Fibroblast of lung (primary cell): ENCODE results near the gene ZNF740. TPM values are rescaled to one million over a fixed set of nuclear protein-coding genes. Genes with fewer than 3 reads are reported as not detected.

Experiments
- DNase-seq, 2 donors: peaks; one replicate each; pipeline versions ENCODE4 v3.0.0 to v3.0.0-alpha.2; 2010; ENCODE audit warnings: low read depth in 2 of 2
- H2AFZ ChIP-seq: 2 replicates; pipeline ENCODE4 v1.5.1; 2012; ENCODE audit warnings: low read length, control low read depth, inconsistent platforms
- H3K27ac ChIP-seq: 2 replicates; pipeline ENCODE4 v1.5.1; 2011; ENCODE audit warnings: low read length, control low read depth; ENCODE audit not compliant: insufficient read depth
- H3K27me3 ChIP-seq: 2 replicates; pipeline ENCODE4 v1.5.1; 2011; ENCODE audit warnings: mild to moderate bottlenecking, low read length; ENCODE audit not compliant: control insufficient read depth, insufficient read depth
- H3K36me3 ChIP-seq: 2 replicates; pipeline ENCODE4 v1.5.1; 2011; ENCODE audit warnings: low read length; ENCODE audit not compliant: control insufficient read depth, insufficient read depth
- H3K4me1 ChIP-seq: 2 replicates; pipeline ENCODE4 v1.5.1; 2011; ENCODE audit warnings: low read length; ENCODE audit not compliant: control insufficient read depth, insufficient read depth; ENCODE audit errors: extremely low read depth
- H3K4me2 ChIP-seq: 2 replicates; pipeline ENCODE4 v1.5.1; 2011; ENCODE audit warnings: low read length, control low read depth; ENCODE audit not compliant: insufficient read depth; ENCODE audit errors: extremely low read depth
- H3K4me3 ChIP-seq, 4 experiments: fragments of 200-600 bp in 1 of 4; sonication (generic) in 1 of 4; replicated peaks in 1 of 4; 2 replicates each; pipeline ENCODE4 v1.5.1; 2011 to 2016; ENCODE audit warnings: low read length in 4 of 4, low read depth in 3 of 4, mild to moderate bottlenecking in 3 of 4, control low read depth in 2 of 4, inconsistent platforms in 1 of 4, mixed read lengths in 1 of 4; ENCODE audit not compliant: insufficient read depth in 1 of 4; ENCODE audit errors: control extremely low read depth in 1 of 4
- H3K79me2 ChIP-seq: 2 replicates; pipeline ENCODE4 v1.5.1; 2012; ENCODE audit warnings: mild to moderate bottlenecking, low read length, inconsistent platforms; ENCODE audit not compliant: control insufficient read depth, insufficient read depth
- H3K9ac ChIP-seq: 2 replicates; pipeline ENCODE4 v1.5.1; 2011; ENCODE audit warnings: mild to moderate bottlenecking, low read length, control low read depth; ENCODE audit not compliant: insufficient read depth
- H3K9me3 ChIP-seq: 2 replicates; pipeline ENCODE4 v1.5.1; 2012; ENCODE audit warnings: low read depth, low read length; ENCODE audit not compliant: control insufficient read depth, insufficient read depth
- H4K20me1 ChIP-seq: 2 replicates; pipeline ENCODE4 v1.5.1; 2011; ENCODE audit warnings: low read length; ENCODE audit not compliant: control insufficient read depth, insufficient read depth; ENCODE audit errors: extremely low read depth
- CTCF ChIP-seq, 2 donors: IDR thresholded peaks in 1 of 2; conservative IDR thresholded peaks in 1 of 2; 1 replicate in 1 of 2; 2 replicates in 1 of 2; pipeline ENCODE4 v1.5.1; 2011 to 2012; ENCODE audit warnings: low read length in 2 of 2, control low read depth in 1 of 2, inconsistent platforms in 1 of 2, low read depth in 1 of 2, mild to moderate bottlenecking in 1 of 2
- EZH2 ChIP-seq: IDR thresholded peaks from 2 replicates; pipeline ENCODE4 v1.5.1; 2012; ENCODE audit warnings: low read length, control low read depth, mild to moderate bottlenecking; ENCODE audit errors: missing control alignments
- polyA plus RNA-seq, 2 donors: library from polyadenylated mRNA; depleted of rRNA in 1 of 2; stranded (reverse) in 1 of 2; unstranded in 1 of 2; fragments of >200 nt; gene quantifications; 2 replicates each; pipeline ENCODE4 v1.2.1, GENCODE V29; 2011 to 2012; ENCODE audit warnings: missing spikeins in 1 of 2
- total RNA-seq: library from RNA; depleted of rRNA; stranded (reverse); fragments of >200 nt; gene quantifications from 2 replicates; pipeline ENCODE4 v1.2.1, GENCODE V29; 2014

ZNF740 gene
- total and polyA plus RNA-seq, 2 donors (not counting 1 experiment from before 2014, with no cell fraction given): 10.6 to 16.8 TPM

GRCh38 chr12:53227836-53228235 is 47.3 kb downstream of the ZNF740 start:
- Histone ChIP-seq H3K4me1 (peaks cover 21% of the 10 kb centered on the region), H3K4me3 (no peak overlapping the region), H3K36me3 (peaks cover 3% of the 10 kb centered on the region), H3K27me3 (no peaks in the 10 kb centered on the region), H3K27ac (no peak overlapping the region), H3K79me2 (no peaks in the 10 kb centered on the region), H3K9me3 (no peaks in the 10 kb centered on the region), H3K9ac (no peak overlapping the region), H3K4me2 (no peak overlapping the region), H2AFZ (no peak overlapping the region), H4K20me1 (no peaks in the 10 kb centered on the region)
- TF ChIP-seq EZH2 (no peak), CTCF (conservative IDR thresholded peaks at IDR 0.05 in 1 of 2, IDR thresholded peaks at IDR 0.05 in 1 of 2; ENCODE audit: low read depth in 1 of 2, low read length in 2 of 2) (no peak)
- DNase-seq: no peak

DNA sequence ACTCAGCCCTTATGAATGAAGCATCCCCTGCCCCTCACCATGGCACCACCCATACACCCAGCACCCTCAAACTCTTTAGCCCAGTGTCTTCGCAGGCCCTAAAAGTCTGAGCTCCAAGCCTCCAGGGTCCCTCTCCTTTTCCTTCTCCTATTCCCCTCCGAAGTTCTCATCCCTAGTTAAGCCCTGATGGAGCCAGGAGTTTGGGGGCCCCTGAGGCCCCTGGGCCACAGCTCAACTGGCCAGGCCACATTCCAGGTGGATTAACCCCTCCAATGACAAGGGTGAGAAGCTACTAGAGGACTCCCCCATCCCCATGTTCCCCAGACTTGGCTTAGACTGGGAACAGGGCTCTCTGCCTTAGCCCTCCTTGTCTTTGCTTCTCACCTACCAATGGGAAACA is 48.9 kb downstream of the ZNF740 start:
- TF ChIP-seq EZH2 (no peak), CTCF (conservative IDR thresholded peaks at IDR 0.05 in 1 of 2, IDR thresholded peaks at IDR 0.05 in 1 of 2; ENCODE audit: low read depth in 1 of 2, low read length in 2 of 2) (no peak)
- Histone ChIP-seq H3K9me3 (no peaks in the 10 kb centered on the region), H3K4me1 (peaks cover 21% of the 10 kb centered on the region), H3K36me3 (peaks cover 3% of the 10 kb centered on the region), H4K20me1 (no peaks in the 10 kb centered on the region), H3K79me2 (no peaks in the 10 kb centered on the region), H3K27me3 (no peaks in the 10 kb centered on the region), H2AFZ (no peak overlapping the region), H3K9ac (no peak overlapping the region), H3K4me3 (peak overlapping the region in 1 of 4 experiments; percentile 39), H3K27ac (no peak overlapping the region), H3K4me2 (no peak overlapping the region)
- DNase-seq: no peak

DNA sequence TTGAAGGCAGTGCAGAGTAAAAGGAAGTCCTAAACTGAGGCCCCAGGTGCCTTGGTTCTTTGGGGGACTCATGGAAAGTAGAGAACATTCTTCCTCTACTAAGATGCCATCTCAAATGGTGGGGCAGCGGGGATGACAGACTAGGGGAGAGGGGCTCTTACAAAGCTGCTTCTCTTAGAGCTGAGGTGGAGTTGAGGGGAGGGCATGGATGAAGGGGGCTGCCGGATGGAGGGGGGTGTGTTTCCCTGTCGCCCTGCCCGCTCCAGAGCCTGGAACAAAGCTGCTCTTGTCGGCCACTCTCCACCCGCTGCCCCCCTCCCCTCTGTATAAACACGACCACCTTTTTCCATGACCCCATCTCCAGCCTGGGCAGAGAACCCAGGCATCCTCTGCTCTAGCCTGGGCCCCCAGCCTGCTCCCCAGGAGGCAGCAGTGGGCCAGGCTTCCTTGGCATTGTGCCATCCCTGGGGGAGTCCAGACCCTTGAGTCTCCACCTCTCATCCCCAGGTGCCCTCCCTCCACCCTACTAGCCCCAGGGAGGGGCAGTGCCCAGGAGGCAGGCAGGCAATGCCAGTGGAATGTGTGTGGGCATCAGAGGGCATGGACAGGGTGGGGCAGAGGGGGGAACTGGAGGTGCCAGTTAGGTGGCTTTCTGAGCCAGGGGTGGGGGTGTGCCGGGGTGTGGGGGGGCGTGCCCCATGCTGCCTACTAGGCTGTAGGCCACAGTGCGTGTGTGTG is 49.8 kb downstream of the ZNF740 start:
- H3K36me3 ChIP-seq: peaks cover 3% of the 10 kb centered on the region
- no peaks in the 10 kb centered on the region for H3K9me3 ChIP-seq
- H3K4me3 ChIP-seq: peak overlapping the region in 1 of 4 experiments; percentile 91
- no peak overlapping the region for H3K9ac ChIP-seq
- H3K27me3 ChIP-seq: no peaks in the 10 kb centered on the region
- peak overlapping the region; percentile 69 for H3K4me2 ChIP-seq
- no peaks in the 10 kb centered on the region for H3K79me2 ChIP-seq
- TF ChIP-seq CTCF (conservative IDR thresholded peaks at IDR 0.05 in 1 of 2, IDR thresholded peaks at IDR 0.05 in 1 of 2; ENCODE audit: low read depth in 1 of 2, low read length in 2 of 2) (no peak), EZH2 (no peak)
- no peak overlapping the region for H2AFZ ChIP-seq
- peaks cover 19% of the 10 kb centered on the region for H3K4me1 ChIP-seq
- H4K20me1 ChIP-seq: no peaks in the 10 kb centered on the region
- DNase-seq: no peak
- no peak overlapping the region for H3K27ac ChIP-seq
